Ishikawa (cell line): ENCODE data around the gene RGMA.

Experiments used
- CEBPB ChIP-seq: IDR thresholded peaks from 2 replicates; pipeline ENCODE4 v1.6.1; 2012
- CREB1 ChIP-seq: IDR thresholded peaks from 2 replicates; pipeline ENCODE4 v1.6.1; 2012; ENCODE audit warnings: low read depth
- EP300 ChIP-seq: IDR thresholded peaks from 2 replicates; pipeline ENCODE4 v1.6.1; 2012; ENCODE audit warnings: borderline replicate concordance
- MAX ChIP-seq: IDR thresholded peaks from 2 replicates; pipeline ENCODE4 v1.6.1; 2012
- RAD21 ChIP-seq: IDR thresholded peaks from 2 replicates; pipeline ENCODE4 v1.6.1; 2012; ENCODE audit warnings: low read depth
- REST ChIP-seq: IDR thresholded peaks from 2 replicates; pipeline ENCODE4 v1.6.1; 2012; ENCODE audit warnings: low read depth, mild to moderate bottlenecking
- TAF1 ChIP-seq: IDR thresholded peaks from 2 replicates; pipeline ENCODE4 v1.6.1; 2012; ENCODE audit warnings: low read depth, mild to moderate bottlenecking
- USF1 ChIP-seq: IDR thresholded peaks from 2 replicates; pipeline ENCODE4 v1.6.1; 2012
- ZBTB7A ChIP-seq: IDR thresholded peaks from 2 replicates; pipeline ENCODE4 v1.6.1; 2012; ENCODE audit warnings: low read depth

GRCh38 chr15:93036951-93037819 is 51.8 kb downstream of the RGMA start:
- TF ChIP-seq MAX (no peak), TAF1 (no peak), EP300 (no peak), CEBPB (no peak), RAD21 (0 out of 2 replicates have a peak, but pooled peaks have one; percentile 6), USF1 (no peak), REST (no peak), ZBTB7A (no peak), CREB1 (no peak)
